Measurements from ENCODE around the gene CCDC86.

CCDC86 gene

GRCh38 chr11:60852982-60853950 lies 11.4 kb downstream of the CCDC86 start:
- in situ Hi-C loops (cut with MboI; ENCODE audit: low sequenced_read_pairs) = no loop called here

GRCh38 chr11:60854140-60854846 lies 12.4 kb downstream of the CCDC86 start:
- in situ Hi-C loops (cut with MboI; ENCODE audit: low sequenced_read_pairs) = no loop called here

- in situ Hi-C loops (cut with MboI; ENCODE audit: low sequenced_read_pairs) = no loop called here
Measured at GRCh38 chr11:60854847-60855725, 13.2 kb downstream of the CCDC86 start.

GRCh38 chr11:60855726-60856633 lies 14.1 kb downstream of the CCDC86 start, which contains the start of gene PTGDR2:
TSS of gene PTGDR2 (minus strand) at chr11:60855950. CDS start at chr11:60853722, 2,228 bp downstream.
- in situ Hi-C loops (cut with MboI; ENCODE audit: low sequenced_read_pairs) = no loop called here

- in situ Hi-C loops (cut with MboI; ENCODE audit: low sequenced_read_pairs) = no loop called here
Measured at GRCh38 chr11:60857378-60858232, 15.7 kb downstream of the CCDC86 start.

- in situ Hi-C loops (cut with MboI; ENCODE audit: low sequenced_read_pairs) = no loop called here
Measured at GRCh38 chr11:60858236-60858635, 16.3 kb downstream of the CCDC86 start.

- in situ Hi-C loops (cut with MboI; ENCODE audit: low sequenced_read_pairs) = no loop called here
Measured at GRCh38 chr11:60858731-60859464, 17.0 kb downstream of the CCDC86 start.

- in situ Hi-C loops (cut with MboI; ENCODE audit: low sequenced_read_pairs) = no loop called here
Measured at GRCh38 chr11:60859616-60860250, 17.8 kb downstream of the CCDC86 start.

- in situ Hi-C loops (cut with MboI; ENCODE audit: low sequenced_read_pairs) = no loop called here
Measured at GRCh38 chr11:60860943-60861342, 19.0 kb downstream of the CCDC86 start.

- in situ Hi-C loops (cut with MboI; ENCODE audit: low sequenced_read_pairs) = no loop called here
Measured at GRCh38 chr11:60862171-60862570, 20.3 kb downstream of the CCDC86 start.

- in situ Hi-C loops (cut with MboI; ENCODE audit: low sequenced_read_pairs) = no loop called here
Measured at GRCh38 chr11:60863550-60864521, 21.9 kb downstream of the CCDC86 start.

- in situ Hi-C loops (cut with MboI; ENCODE audit: low sequenced_read_pairs) = no loop called here
Measured at GRCh38 chr11:60864856-60865513, 23.1 kb downstream of the CCDC86 start.

GRCh38 chr11:60866911-60867870 lies 25.3 kb downstream of the CCDC86 start, which contains the start of gene ZP1:
TSS of gene ZP1 (plus strand) at chr11:60867542. CDS start at chr11:60867562, 20 bp downstream.
- in situ Hi-C loops (cut with MboI; ENCODE audit: low sequenced_read_pairs) = no loop called here

- in situ Hi-C loops (cut with MboI; ENCODE audit: low sequenced_read_pairs) = no loop called here
Measured at GRCh38 chr11:60867871-60868681, 26.2 kb downstream of the CCDC86 start.
